Stimulated activated CD8-positive, alpha-beta memory T cell treated with anti-CD3 and anti-CD28 coated beads, Interleukin-12 subunit alpha, Interleukin-12 subunit beta, amount 100 ng/mL, for 24 hours (primary cell): Measurements from ENCODE around the gene ABCA6.
"Not testable (repeated sequence)": the region's sequence is repeated elsewhere in the genome, so short reads cannot be mapped to it uniquely, and the experiment has no call there.

Experiments used
- DNase-seq: peaks from one replicate; pipeline ENCODE4 v3.0.0-alpha.2; 2020; ENCODE audit errors: extremely low read depth

ABCA6 gene

DNA sequence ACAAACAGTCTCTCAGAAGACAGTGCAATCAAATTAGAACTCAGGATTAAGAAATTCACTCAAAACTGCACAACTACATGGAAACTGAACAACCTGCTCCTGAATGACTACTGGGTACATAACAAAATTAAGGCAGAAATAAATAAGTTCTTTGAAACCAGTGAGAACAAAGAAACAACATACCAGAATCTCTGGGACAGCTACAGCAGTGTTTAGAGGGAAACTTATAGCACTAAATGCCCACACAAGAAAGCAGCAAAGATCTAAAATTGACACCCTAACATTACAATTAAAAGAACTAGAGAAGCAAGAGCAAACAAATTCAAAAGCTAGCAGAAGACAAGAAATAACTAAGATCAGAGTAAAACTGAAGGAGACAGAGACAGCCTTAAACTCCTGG lies 68.3 kb downstream of the ABCA6 start:
- not testable (repeated sequence) for DNase-seq

DNA sequence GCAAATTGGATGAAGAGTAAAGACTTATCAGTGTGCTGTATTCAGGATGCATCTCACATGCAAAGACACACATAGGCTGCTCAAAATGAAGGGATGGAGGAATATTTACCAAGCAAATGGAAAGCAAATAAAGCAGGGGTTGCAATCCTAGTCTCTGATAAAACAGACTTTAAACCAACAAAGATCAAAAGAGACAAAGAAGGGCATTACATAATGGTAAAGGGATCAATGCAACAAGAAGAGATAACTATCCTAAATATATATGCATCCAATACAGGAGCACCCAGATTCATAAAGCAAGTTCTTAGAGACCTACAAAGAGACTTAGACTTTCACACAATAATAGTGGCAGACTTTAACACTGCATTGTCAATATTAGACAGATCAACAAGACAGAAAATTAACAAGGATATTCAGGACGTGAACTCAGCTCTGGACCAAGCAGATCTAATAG lies 68.9 kb downstream of the ABCA6 start:
- not testable (repeated sequence) for DNase-seq

DNA sequence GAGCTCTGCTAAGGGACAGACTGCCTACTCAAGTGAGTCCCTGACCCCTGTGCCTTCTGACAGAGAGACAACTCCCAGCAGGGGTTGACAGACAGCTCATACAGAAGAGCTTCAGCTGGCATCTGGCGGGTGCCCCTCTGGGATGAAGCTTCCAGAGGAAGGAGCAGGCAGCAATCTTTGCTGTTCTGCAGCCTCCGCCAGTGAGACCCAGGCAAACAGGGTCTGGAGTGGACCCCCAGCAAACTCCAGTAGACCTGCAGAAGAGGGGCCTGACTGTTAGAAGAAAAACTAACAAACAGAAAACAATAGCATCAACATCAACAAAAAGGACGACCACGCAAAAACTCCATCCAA lies 70.5 kb downstream of the ABCA6 start:
- not testable (repeated sequence) for DNase-seq

DNA sequence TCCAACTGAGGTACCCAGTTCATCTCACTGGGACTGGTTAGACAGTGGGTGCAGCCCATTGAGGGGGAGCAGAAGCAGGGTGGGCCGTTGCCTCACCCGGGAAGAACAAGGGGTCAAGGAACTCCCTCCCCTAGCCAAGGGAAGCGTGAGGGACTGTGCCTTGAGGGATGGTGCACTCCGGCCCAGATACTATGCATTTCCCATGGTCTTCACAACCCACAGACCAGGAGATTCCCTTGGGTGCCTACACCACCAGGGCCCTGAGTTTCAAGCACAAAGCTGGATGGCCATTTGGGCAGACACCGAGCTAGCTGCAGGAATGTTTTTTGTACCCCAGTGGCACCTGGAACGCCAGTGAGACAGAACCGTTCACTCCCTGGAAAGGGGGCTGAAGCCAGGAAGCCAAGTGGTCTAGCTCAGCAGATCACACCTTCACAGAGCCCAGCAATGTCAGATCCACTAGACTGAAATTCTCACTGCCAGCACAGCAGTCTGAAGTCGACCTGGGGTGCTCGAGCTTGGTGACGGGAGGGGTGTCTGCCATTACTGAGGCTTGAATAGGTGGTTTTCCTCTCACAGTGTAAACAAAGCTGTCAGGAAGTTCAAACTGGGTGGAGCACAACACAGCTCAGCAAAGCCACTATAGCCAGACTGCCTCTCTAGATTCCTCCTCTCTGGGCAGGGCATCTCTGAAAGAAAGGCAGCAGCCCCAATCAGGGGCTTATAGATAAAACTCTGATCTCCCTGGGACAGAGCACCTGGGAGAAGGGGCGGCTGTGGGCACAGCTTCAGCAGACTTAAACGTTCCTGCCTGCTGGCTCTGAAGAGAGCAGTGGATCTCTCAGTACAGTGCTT lies 71.1 kb downstream of the ABCA6 start:
- DNase-seq = not testable (repeated sequence)

DNA sequence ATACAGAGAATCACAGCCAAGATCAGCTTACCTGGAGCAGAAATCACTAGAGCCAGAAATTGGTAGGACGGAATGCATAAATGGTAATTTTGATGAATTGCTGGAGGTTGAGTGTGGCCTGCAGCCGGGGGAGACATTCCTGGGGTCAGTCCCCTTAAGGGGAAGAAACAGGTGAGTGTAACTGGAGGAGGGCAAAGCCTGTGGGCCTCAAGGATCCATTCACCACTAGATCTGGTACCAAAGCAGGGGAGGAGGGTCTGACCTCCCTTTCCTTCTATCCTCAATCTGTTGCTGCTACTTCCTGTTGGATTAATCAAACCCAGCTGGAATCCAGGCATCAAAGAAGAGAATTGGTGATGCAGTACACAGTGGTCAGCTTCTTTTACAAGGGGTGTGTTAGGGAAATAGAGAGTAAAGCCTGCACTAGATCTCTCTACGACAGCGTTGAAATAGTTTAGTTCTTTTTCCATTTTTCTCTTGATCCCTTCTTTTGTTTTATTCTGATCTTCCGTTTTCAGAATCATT lies 72.4 kb downstream of the ABCA6 start:
- DNase-seq = no peak

DNA sequence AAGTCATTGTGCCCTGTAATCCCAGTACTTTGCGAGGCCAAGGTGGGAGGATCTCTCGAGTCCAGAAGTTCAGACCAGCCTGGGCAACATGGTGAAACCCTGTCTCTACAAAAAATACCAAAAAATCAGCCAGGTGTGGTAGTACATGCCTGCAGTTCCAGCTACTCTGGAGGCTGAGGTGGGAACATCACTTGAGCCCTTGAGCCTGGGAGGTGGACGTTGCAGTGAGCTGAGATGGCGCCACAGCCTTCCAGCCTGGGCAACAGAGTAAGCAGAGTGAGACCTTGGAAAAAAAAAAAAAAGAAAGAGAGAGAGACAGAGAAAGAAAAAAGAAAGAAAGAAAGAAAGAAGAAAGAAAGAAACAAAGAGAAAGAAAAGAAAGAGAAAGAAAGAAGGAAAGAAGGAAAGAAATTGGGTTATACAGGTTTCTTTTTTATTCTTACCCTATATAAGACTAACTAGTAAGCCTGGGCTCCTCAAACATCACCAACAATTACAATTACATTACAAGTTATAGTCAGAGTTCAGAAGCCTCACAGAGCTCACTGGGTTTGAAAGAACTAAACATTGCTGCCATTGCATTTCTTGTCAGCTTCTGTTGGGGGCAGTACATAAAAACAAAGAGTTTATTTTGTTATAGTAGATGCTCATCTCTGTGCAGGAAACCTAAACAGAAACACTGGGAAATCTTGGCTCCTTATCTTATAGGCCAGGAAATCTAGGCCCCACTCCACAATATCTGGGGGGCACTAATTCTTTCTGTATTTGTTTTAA lies 74.2 kb downstream of the ABCA6 start:
- DNase-seq = no peak

DNA sequence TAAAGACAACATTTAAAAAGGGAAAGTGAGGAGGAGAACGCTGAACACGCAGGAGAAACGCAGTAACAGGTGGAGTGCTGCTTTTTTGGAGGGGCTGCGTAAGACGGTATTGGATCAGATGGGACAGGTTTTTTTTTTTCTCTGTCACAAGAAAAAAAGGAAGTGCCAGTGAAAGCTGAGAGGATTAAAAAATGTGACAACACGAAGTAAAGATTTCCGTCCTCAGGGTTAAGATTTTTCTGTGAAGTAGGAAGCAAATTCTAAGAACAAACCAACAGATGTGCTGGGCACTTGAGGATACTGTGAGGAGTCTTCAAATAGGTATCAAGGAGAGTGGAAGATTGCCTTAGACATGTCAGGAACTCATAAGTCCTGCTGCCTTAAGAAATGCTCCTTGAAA lies 75.2 kb downstream of the ABCA6 start:
- DNase-seq = no peak

DNA sequence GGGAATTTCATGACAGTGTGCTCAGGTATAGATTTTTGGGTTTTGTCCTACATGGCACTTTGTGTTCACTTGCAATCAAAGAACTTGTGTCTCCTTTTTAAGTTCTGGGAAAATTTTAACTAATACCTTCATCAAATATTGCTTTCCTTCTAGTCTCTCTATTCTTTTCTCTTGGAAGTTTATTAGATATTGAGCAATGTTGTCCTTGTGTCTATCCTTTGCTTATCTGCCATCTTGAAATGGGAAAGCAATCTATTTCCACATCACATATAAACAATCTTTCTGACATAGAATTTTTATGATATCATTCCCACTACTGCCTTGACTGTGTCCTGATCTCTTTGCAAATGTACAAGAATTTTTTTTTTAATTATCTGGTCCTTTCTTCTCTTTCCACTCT lies 76.6 kb downstream of the ABCA6 start:
- DNase-seq = no peak

DNA sequence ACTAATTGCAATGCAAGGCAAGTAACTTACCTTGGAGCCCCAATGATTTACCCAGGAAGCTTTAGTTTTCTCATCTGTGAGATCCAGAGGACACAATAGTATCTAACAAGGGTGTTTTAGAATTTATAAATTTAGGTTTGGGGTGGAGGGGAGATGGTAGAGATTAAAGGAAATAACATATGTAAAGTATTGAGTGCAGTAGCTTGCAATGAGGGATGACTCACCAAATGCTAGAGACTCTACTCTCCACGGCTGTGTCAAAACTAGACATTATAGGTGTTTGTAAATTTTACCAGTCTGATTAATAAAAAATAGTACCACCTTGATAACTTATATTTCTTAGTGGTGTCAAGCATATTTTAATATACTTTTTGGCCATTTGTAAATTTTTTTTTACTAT lies 77.2 kb downstream of the ABCA6 start:
- DNase-seq = no peak

DNA sequence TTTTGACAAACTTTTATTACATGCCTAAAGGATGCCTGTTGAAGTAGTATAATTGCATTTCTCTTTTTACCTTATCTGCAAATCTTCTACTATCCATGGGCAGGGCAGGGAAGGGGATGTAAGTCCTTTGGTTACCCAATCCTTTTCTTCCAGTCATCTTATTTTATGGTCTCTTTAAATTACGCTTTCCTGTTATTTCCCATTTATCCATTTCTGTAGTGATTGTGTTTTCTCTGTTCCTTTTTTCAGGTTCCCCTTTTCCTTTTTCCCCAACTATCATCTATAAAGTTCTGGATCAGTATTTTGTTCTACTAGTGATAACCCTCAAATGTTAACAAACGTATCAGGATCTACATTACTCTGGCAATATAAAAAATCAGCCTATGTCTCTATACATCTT lies 77.7 kb downstream of the ABCA6 start:
- DNase-seq = no peak

DNA sequence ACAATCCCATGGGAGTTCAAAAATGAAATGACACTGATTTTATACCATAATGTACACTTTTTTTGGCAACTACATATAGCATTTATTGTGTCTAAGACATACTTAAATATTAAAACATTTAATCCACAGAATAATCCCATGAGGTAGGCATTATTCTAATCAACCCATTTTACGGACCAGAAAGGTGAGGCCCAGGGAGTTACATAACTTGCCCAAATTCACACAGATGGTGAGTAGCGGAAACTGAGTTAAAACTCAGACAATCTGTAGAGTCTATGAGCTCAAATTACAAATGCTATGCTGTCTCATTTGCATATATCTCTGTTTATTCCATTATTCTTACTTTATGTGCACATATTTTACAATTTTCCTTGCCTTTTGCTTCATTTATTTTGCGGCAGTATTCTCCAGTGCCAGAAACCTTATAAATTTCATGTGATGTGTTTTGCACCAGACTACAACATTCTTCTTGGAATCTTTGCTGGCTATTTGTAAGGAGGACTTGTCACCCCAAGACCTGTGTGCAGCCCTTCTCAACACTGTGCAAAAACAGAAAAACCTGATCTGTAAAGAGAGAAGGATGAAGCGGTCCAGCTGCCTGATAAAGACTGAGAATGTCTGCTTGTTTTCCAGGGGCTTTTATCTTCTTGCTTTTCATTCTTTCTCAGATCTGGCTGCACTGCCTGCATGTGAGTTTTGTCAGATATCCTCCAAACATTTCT lies 78.7 kb downstream of the ABCA6 start:
- DNase-seq = no peak

DNA sequence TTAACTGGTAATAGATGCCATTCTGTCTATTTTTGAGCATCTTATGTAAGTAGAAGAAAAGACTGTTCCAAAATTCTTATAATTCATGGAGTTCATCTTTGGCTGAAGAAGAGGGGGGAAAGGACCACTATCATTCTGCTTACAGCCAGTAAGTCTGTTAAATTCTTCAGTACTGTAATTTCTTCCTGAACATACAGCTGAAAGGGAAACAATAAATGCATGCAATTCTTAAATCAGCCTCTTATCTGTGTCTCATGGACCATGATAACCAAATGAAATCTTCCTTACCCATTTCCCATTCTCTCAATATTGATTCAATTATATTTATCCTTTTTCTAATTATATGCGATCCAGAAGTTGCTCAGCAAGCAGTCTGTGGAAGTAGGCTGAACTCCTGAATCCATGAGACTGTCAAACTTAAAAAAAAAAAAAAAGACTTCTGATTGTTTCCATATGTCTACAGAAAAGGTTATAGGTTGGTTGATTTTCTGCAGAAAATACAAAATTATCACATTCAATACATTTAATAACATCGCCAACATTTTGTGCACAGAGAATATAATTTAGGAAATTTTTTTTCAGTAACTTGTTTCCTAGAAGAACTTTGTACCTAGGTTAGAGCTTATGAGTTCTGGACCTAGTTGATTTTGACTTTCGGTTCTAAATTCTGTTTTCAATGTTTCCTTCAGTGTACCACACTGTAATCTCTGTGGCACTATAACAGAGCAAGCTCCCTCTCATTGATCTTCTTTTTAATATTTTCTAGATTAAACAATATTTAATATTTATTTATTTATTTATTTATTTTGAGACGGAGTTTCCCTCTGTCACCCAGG lies 79.8 kb downstream of the ABCA6 start:
- no peak for DNase-seq

DNA sequence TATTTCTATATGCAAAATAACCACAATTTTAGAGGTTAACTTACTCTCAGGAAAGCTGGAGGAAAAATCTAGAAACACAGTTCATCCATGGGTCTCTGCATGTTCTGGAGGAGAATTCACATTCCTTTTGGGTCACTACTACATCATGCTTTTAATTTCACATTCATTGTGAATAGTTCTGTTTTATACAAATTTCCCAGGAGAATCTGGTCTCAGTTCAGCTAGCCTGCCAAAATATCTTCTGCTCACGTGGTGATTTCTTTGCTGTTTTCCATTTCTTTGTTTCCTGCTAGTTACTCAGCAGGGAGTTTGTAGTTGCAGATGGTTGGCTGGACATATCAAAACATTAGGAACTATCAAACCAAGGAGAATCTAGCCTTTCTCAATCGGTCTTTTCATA lies 80.9 kb downstream of the ABCA6 start, which contains the start of gene ABCA9:
ABCA9 (minus strand) TSS at position 106 of the 400 bp plus-strand sequence. CDS start 9,801 bp downstream, outside the sequence.
- DNase-seq = no peak

DNA sequence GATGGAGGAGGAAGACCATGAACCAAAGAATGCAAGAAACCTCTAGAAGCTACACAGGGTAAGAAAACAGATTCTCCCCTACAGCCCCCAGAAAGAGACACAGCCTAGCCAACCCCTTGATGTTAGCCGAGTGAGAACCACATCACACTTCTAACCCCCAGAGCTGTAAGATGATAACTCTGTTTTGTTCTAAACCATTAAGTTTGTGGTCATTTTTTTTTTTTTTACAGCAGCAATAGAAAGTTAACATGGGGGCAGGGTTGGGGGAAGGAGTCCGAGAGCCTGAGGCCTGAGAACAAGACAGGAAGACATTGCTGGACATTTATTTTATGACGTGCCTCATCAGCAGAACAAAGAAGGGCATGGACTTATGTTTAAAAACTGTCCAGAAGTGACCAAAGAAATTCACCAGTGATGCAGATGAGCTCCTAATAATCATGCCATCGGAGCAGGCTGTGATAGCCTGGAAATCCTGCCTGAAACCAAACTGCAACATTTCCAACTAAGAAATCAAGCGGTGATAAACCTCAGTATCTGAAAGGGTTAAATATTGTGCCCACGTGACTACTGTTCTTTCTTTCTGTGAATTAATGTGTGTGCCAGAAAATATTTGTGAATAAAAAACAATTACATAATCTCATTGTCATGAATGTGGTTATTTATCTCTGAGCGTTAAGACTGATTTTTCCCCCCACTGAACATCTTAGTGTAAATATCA lies 82.1 kb downstream of the ABCA6 start:
- DNase-seq = no peak

DNA sequence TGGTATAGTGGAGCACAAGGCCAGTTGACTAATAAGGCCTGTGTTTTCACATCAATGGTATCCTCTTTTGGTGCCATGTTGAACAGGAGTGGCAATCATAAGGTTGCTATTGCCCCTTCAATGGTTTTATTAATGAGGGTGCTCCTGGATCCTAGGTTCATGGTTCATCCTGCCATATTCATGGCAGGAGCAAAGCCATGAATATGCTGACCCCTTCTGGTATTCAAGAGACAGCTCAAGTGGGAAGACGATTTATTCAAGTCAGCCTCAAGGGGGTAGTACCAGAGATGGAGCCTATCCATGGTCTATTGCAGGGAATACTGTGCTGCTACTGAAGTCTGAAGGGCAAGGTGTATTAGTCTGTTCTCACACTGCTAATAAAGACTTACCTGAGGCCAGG lies 83.5 kb downstream of the ABCA6 start:
- DNase-seq = no peak

DNA sequence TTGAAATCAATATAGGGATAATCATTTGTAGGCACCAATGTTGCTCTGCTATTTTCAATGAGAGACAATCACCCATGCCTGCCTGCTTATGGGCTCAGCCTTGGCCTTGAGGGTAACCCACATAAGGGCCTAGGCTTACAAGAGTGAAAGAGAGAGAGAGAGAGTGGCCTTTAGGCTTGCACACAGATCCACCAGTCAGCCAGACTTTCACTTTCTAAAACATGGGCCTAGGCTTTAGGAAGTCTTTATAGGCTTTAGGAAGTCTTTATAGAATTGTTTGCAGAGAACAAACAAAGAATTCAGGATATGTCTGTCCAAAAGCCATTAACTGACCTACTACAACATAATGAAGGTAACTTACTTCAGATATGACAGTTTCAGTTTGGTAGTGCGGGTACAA lies 84.4 kb downstream of the ABCA6 start:
- DNase-seq = no peak

DNA sequence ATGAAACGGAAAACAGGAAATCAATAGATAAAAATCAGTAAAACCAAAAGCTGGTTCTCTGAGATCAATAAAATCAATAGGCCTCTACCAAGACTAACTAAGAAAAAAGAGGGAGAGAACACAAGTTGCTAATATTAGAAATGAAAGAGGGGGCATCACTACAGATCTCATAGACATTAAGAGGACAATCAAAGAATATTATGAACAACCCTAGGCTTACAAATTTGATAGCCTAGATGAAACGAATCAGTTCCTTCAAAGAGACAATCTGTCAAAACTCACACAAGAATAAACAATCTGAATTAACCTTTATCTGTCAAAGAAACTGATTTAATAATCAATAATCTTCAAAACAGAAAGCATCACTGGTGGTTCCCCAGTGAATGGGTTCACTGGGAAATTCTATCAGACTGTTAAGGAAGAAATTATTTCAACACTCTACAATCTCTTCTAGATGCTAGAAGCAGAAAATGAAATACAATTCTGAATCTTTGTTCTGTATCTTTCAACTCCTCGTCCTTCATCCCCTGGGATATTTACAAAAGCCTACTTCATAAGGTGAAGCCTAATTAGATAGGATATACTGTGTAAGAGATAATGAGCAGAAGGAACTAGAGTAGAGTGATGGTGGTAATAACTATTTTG lies 85.4 kb downstream of the ABCA6 start:
- DNase-seq = no peak

DNA sequence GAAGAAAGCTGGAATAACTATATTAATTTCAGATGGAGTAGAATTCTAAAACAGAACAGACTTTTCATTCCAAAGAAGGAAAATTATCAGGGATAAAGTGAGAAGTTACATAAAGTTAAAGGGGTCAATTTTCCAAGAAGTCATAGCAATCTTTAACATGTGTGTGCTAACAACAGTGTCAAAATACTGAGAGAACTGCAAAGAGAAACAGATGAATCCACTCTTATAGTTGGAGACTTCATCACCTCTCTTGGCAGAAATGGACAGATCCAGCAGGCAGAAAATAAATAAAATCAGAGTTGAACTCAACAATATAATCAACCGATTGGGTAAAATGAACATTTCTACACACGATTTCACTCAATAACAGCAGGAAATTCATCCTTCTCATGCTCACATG lies 86.4 kb downstream of the ABCA6 start:
- no peak for DNase-seq

DNA sequence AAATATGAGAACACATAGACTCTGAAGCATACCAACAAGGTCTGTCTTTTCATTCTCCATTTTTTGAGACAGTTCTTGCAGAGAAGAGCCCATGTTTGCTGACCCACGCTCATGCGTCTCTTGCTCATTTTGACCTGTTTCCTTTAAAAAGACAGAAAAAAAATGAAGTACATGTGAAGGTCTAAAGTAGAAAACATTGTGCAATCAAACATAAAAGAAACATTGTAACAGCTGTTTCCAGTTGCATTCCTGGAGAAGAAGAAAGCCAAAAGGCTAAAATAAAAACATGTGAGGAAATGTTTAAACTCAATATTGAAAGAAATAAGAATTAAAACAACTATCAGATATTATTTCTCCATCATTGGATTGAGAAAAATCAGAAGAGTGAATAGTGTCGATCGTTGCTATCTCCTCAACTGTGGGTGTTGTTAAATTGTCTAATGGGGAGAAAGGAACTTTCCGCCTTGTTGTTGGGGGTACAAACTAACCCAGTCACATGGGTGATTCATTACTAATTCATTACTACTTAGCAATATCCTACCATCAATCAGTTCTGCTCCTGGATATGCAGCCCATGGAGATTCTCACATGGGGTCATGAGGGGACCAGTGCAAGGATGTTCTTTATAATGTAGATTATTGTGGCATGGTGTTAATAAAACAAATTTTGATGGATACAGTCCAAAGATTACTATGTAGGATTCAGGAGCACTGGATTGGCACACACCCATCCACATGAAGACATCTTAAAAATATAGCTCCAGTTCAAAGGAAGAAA lies 90.5 kb downstream of the ABCA6 start:
- no peak for DNase-seq
